GM18505 (cell line): ENCODE data around the gene PCDHB6.
"Not testable (repeated sequence)": the region's sequence is repeated elsewhere in the genome, so short reads cannot be mapped to it uniquely, and the experiment has no call there.

Experiments
- ATAC-seq: cut with Tn5 transposase; IDR thresholded peaks from one replicate; pipeline ENCODE4 v1.9.1; 2021; ENCODE audit not compliant: unreplicated experiment
- POLR2A ChIP-seq: IDR thresholded peaks from 4 replicates; pipeline ENCODE4 v1.6.1; 2011; ENCODE audit warnings: borderline replicate concordance; ENCODE audit not compliant: insufficient read depth, insufficient read length; ENCODE audit errors: extremely low read depth

The PCDHB6 gene

DNA sequence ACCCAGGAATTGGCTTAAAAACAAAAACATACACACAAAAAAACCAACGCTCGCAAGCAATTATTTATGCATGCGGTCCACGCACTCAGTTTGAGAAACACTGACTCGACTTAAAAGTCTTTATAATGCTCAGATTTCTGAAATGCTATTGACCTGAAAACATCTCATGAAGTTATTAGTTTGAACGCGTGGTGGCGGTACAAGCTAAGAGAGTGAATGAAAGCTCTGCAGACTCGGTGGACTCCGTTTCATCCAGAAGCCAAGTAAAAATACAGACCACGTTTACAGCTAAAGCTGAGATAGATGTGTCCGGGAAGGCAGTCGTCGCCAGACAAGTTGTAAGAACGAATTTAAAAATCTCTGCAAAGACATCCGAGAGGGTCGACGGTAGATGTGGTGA, at the start of gene PCDHB6:
TSS of gene PCDHB6 (plus strand) at position 246 of the 400 bp plus-strand sequence. CDS start 201 bp downstream, outside the sequence.
- no peak for ATAC-seq
- no peak for TF ChIP-seq POLR2A

- no peak for ATAC-seq
- no peak for TF ChIP-seq POLR2A
Observed at GRCh38 chr5:141100243-141100805, 49.5 kb upstream of the PCDHB6 start, which contains the start of gene PCDHB3. Gene PCDHB3, plus strand, starts transcription at chr5:141100473. Its CDS starts 177 bp downstream, at chr5:141100650.

GRCh38 chr5:141101059-141101458, 48.8 kb upstream of the PCDHB6 start:
- no peak for TF ChIP-seq POLR2A
- no peak for ATAC-seq

GRCh38 chr5:141102070-141102469, 47.8 kb upstream of the PCDHB6 start:
- not testable (repeated sequence) for ATAC-seq

GRCh38 chr5:141102471-141102870, 47.4 kb upstream of the PCDHB6 start:
- not testable (repeated sequence) for ATAC-seq

DNA sequence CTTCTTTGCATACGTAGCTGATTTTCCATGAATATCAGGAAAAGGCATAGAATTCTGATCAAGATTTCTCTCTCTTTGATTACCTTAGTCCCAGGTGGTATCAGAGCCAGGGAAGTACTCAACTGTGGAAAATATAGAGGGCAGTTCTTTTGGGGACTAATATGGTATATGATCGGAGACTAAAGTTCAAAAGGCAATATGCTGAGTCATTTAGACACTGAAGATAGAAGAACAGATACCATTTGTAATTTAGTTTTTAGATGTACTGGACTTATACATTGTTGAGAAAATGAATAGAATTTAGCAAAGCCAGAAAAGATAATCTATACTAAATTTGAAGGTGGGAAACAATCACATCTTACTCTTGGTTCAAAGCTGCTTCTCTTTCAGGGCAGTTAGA, 44.5 kb upstream of the PCDHB6 start:
- no peak for TF ChIP-seq POLR2A
- no peak for ATAC-seq

DNA sequence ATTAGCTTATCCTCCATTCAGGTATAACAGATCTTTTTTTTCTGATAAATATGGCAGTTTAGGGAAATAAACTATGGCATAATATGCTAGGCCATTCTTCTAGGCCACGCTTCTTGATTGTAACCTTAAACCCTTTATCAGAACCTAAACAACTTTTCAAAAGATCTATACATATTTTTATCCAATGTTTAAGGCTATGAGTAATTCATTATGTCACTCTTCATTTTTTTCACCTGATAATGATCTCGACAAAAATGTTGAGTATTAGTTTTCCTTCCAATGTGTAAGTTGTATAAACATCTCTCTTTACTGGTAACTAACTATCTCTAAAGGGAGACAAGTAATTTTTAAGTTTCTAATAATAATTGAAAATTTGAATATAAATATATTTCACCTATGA, 30.6 kb upstream of the PCDHB6 start:
- no peak for TF ChIP-seq POLR2A
- no peak for ATAC-seq

- no peak for ATAC-seq
- no peak for TF ChIP-seq POLR2A
Observed at GRCh38 chr5:141121563-141121962, 28.3 kb upstream of the PCDHB6 start, which contains the start of gene PCDHB4. Gene PCDHB4, plus strand, starts transcription at chr5:141121818. Its CDS starts 181 bp downstream, at chr5:141121999.

DNA sequence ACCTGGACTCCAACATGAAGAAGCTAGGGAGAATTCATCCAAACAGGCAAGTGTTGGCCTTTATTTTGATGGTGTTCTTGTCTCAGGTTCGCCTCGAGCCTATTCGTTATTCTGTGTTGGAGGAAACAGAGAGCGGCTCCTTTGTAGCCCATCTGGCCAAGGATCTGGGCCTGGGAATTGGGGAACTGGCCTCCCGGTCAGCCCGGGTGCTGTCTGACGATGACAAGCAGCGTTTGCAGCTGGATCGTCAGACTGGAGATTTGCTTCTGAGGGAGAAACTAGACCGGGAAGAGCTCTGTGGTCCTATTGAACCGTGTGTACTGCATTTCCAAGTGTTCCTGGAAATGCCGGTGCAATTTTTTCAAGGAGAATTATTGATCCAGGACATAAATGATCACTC, 27.9 kb upstream of the PCDHB6 start:
- TF ChIP-seq POLR2A: no peak
- ATAC-seq: no peak

- ATAC-seq: not testable (repeated sequence)
Observed at GRCh38 chr5:141123396-141124135, 26.3 kb upstream of the PCDHB6 start.

DNA sequence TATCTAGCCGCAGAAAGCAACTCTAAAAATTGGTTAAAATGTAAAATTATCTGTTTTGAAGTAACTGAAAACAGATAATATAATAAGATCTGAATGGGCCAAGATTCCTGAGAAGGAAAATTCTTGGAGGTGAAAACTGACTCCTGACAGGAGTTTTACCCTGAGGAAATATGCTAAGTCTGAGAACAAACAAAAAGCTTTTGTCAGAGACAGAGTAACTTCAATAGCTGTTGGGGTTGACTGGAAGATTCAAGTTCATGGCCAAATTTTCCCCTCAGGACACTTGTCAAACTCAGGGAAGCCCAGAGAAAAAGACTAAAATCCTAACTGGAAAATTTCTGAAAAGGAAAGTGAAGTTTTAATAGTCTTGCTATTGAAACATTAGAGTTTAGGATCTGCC, 22.6 kb upstream of the PCDHB6 start:
- no peak for TF ChIP-seq POLR2A
- no peak for ATAC-seq

DNA sequence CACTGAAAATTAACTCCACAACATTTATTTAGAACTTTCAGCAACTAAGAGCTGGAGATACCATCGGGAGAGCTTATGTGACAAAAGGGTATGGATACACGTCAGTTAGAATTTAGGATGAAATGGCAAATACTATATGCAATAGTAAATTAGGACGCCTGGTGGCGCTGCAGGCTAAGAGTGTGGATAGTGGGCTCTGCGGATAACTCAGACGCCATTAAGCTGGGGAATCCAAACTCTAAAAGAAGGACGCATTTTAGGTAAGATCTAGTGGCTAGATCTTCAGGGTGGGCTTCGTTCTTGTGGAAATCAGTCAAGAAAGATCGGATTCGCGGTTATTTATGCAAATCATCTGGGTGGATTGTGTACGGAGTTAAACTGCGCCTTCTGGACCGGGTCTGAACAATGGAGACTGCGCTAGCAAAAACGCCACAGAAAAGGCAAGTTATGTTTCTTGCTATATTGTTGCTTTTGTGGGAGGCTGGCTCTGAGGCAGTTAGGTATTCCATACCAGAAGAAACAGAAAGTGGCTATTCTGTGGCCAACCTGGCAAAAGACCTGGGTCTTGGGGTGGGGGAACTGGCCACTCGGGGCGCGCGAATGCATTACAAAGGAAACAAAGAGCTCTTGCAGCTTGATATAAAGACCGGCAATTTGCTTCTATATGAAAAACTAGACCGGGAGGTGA, 14.7 kb upstream of the PCDHB6 start, which contains the start of gene PCDHB5:
TSS of gene PCDHB5 (plus strand) at position 177 of the 688 bp plus-strand sequence. CDS start at position 406, 229 bp downstream.
- no peak for TF ChIP-seq POLR2A
- no peak for ATAC-seq

DNA sequence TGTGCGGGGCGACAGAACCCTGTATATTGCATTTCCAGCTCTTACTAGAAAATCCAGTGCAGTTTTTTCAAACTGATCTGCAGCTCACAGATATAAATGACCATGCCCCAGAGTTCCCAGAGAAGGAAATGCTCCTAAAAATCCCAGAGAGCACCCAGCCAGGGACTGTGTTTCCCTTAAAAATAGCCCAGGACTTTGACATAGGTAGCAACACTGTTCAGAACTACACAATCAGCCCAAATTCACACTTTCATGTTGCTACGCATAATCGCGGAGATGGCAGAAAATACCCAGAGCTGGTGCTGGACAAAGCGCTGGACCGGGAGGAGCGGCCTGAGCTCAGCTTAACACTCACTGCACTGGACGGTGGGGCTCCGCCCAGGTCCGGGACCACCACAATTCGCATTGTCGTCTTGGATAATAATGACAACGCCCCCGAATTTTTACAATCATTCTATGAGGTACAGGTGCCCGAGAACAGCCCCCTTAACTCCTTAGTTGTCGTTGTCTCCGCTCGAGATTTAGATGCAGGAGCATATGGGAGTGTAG, 14.1 kb upstream of the PCDHB6 start:
- no peak for TF ChIP-seq POLR2A
- ATAC-seq: no peak

- not testable (repeated sequence) for ATAC-seq
Observed at GRCh38 chr5:141137346-141137745, 12.5 kb upstream of the PCDHB6 start.
